EH (cell line): ENCODE data around the gene ORMDL2.

Source experiments
- DNase-seq: peaks from one replicate; pipeline ENCODE4 v3.0.0-alpha.2; 2015; ENCODE audit warnings: low read depth

ORMDL2 gene

DNA sequence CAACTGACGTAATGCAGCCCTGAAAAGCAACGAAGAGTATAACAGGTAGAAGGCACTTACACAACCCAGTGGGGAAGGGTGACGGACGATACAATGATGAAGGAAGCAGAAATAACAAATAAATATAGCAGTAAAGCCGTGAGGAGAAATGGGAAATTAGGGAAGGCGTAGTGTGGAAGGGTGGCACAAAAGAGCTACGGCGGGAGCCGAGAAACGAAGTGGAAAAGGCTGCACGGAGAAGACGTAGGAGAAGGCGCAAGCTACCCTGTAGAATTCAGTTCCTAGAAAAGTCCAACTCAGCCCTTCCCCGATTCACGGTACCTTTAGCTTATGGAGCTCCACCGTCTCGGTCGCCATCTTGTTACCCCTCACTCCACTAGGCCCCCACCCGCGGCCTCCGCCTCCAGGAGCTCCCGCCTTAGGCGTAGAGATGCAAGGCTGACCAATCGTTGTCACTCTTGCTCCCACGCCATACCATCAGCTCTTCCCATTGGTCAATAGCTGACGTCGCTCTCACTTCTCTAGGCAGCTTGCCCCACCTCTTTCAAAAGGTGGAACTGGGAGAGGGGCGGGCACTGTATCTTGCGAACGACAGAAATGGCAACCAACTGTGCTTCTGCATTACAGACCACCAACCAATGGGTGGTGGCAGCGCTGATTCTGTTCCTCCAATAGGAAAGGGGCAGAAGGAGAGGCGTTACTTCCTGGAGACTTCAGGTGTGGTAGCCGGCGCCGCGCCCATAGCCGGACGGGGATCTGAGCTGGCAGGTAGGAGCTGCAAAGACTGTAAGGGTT lies at the start of gene ORMDL2, which contains the start of gene SARNP:
ORMDL2 (plus strand) TSS at position 697 of the 795 bp plus-strand sequence. CDS start 959 bp downstream, outside the sequence.
SARNP (minus strand) TSS at position 380 of the 795 bp plus-strand sequence; CDS start at position 357, 23 bp downstream.
- peak; percentile 100 for DNase-seq

GRCh38 chr12:55771736-55772135 lies 46.1 kb upstream of the ORMDL2 start:
- DNase-seq, result no peak

DNA sequence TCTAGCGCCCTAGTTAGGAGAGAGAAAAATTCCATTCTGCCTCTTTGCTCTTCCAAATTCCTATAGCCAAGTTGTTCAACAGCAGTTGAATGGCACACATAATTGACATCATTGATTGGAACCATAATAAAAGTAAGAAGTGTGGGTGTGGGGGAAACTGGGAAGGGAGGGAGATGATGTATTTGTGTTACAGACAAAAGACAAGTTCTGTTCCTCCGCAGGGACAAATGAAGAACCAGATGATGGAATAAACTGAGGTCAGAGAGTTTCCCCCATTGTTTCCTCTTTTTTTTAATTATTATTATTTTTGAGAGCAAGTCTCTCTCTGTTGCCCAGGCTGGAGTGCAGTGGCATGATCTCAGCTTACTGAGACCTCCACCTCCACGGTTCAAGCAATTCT lies 40.0 kb upstream of the ORMDL2 start:
- no peak for DNase-seq

DNA sequence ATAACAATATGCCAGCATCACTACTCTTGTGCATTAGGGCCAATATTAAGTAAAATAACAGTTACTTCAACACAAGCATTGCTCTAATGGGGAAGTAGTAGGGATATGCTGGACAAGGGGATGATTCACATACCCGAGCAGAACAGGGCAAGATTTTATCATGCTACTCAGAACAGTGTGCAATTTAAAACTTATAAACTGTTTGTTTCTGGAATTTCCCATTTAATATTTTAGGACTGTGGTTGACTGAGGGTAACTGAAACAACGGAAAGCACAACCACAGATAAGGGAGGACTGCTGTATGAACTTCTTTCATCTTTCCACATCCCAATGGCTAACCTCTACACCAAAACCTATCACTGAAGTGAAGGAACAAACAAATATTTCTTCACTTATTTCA lies 37.2 kb upstream of the ORMDL2 start:
- peak; percentile 70 for DNase-seq

DNA sequence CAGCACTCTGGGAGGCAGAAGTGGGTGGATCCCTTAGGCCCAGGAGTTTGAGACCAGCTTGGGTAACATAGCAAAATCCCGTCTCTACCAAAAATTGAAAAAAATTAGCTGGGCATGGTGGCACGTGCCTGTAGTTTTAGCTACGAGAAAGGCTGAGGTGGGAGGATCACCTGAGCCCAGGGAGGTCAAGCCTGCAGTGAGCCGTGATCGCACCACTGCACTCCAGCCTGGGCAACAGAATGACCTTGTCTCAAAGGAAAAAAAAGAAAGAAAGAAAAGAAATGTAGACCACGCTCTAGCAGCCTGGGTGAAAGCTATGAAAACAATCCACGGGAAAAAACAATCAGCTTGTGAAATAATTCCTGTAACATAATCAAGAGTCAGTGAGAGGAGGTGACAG lies 29.3 kb upstream of the ORMDL2 start:
- DNase-seq, result no peak

DNA sequence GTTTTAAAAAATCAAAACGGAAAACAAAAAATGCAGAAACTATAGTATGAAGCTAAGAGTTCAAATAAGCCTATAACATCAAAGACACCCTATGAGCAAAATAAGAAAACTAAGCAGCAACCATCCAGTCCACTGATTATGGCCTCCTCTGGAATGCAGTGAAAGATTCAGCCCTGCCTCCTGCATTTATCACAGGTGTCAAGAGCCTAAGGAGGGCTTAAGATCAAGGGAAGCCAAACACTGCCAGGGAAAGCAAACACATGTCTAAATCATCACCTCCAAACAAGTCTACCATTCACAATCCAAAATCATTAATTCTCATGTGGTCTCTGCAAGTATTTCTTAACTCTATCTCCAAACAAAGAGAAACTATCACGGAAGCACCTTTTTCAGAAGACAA lies 28.7 kb upstream of the ORMDL2 start:
- DNase-seq, result no peak

DNA sequence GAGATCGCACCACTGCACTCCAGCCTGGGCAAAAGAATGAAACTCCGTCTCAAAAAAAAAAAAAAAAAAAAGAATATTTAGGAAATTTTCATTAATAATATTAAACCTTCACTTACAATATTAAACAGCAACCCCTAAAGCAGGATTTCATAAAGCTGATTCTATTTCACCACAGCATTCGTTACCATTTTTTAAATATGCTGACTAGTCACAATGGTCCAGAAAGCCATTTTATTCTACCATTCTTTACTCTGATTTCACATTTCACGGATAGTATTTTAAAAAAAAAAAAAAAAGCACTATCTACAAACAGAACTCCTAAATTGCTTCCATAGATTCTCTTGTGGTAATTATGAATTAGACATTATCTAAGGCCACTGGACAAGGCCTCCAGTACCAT lies 27.9 kb upstream of the ORMDL2 start:
- DNase-seq, result no peak

GRCh38 chr12:55795950-55796349 lies 21.9 kb upstream of the ORMDL2 start:
- no peak for DNase-seq

- peak; percentile 64 for DNase-seq
Observed at GRCh38 chr12:55797068-55797467, 20.8 kb upstream of the ORMDL2 start.

DNA sequence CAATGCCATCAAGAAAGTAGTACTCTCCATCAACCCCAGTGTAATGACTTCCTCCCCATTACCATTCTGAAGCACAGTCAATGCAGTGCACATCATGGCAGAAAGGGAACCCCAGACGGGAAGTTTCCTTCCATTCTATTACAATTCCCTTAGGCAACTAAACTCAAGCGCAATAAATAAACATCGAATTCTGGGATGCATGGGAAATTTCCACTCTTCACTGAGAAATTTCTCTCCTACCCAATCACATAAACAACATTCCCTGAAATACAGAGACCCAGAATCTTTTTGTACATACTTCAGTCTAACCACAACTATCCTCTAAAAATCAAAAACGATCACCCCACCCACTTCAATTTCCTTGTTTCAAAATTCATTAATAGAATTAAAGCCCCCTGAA lies 20.3 kb upstream of the ORMDL2 start:
- peak; percentile 10 for DNase-seq

- no peak for DNase-seq
Observed at GRCh38 chr12:55806982-55807381, 10.9 kb upstream of the ORMDL2 start.

DNA sequence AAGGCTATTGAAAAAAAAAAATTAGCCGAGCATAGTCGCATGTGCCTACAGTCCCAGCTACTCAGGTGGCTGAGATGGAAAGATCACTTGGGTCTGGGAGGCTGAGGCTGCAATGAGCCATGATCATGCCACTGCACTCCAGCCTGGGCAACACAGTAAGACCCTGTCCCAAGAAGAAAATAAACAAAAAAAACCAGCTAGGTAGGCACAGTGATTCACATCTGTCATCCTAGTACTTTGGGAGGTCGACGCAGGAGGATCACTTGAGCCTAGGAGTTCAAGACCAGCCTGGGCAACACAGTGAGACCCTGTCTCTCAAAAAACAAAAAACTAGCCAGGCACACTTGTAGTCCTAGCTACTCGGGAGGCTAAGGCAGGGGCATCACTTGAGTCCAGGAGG lies 8.6 kb upstream of the ORMDL2 start:
- DNase-seq, result no peak

GRCh38 chr12:55812088-55812487 lies 5.8 kb upstream of the ORMDL2 start:
- no peak for DNase-seq

DNA sequence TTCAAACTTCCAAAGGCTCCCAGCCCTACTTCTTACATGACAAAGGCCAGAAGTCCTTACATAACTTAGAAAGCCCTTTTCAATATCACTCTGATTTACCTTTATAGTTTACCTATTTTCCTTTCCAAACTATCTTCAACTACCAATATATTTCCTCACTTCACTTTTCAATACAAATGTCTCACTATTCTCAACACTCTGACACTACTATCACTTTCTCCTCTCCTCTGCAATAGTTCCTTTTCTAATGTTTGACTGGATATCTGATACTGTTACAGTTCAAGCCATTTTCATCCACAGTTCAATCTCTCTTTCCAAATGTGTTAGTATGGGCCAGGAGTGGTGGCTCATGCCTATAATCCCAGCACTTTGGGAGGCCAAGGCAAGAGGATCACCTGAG lies 3.6 kb upstream of the ORMDL2 start:
- DNase-seq, result no peak

- DNase-seq, result no peak
Observed at GRCh38 chr12:55815473-55815872, 2.4 kb upstream of the ORMDL2 start.

GRCh38 chr12:55816881-55817344 lies 928 bp upstream of the ORMDL2 start:
- DNase-seq, result peak; percentile 47

DNA sequence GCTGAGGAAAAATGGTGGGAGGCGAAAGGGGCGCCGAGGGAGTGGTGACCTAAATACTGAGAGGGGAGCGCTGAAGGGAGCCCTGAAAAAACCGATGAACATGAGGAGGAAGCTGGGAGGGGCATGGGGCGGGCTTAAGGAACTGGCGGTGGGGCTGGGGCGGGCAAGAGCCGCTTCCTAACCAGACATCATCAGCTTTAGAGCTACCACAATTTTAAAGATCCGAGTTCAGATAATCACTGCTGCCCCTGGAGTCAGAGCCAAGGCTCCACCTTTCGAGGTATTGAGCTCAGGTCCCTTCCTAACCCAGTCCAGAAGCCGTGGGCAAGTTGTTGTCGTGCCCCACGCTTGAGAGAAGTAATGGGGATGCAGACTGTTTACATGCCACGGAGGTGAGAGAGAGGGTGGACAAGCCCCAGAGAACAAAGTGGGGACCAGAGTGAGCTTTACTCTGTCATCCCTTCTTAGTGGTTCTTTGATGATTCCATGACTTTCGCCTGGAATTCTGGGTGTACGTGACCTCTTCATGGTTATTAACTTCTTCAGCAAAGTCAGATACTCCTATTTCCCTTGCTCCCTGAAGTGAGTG lies 393 bp downstream of the ORMDL2 start:
- peak; percentile 34 for DNase-seq

- DNase-seq, result peak; percentile 11
Observed at GRCh38 chr12:55818886-55819285, 1.0 kb downstream of the ORMDL2 start.

- DNase-seq, result peak; percentile 29
Observed at GRCh38 chr12:55820679-55821078, 2.8 kb downstream of the ORMDL2 start.

DNA sequence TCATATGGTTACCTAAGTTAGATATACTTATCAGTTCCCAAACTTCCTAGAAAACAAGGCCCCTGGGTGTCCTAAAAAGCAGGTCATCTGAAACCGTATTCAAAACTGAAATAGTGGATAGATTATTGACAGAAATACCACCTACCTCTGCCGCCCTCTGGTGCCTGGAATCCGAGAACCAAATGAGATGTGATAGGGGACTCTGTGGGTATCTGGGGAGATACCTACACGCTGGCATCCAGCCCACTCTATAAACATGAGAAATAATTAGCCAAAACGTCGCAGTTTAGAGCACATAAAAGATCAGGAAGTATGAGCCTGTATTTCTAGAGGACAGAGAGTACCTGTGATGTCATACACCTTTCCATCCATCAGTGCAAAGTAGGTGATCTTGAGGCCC lies 4.4 kb downstream of the ORMDL2 start:
- no peak for DNase-seq

GRCh38 chr12:55823419-55823818 lies 5.6 kb downstream of the ORMDL2 start:
- DNase-seq, result no peak

GRCh38 chr12:55824726-55825125 lies 6.9 kb downstream of the ORMDL2 start:
- DNase-seq, result no peak

- DNase-seq, result no peak
Observed at GRCh38 chr12:55827806-55828205, 10.0 kb downstream of the ORMDL2 start.

- no peak for DNase-seq
Observed at GRCh38 chr12:55828357-55828756, 10.5 kb downstream of the ORMDL2 start.
